ENCODE results near the gene ZC3H8. TPM values are rescaled to one million over a fixed set of nuclear protein-coding genes. Genes with fewer than 3 reads are reported as not detected.

Gene ZC3H8
- total RNA-seq, 1 donor from 2014 or later, result 7.3 TPM

DNA sequence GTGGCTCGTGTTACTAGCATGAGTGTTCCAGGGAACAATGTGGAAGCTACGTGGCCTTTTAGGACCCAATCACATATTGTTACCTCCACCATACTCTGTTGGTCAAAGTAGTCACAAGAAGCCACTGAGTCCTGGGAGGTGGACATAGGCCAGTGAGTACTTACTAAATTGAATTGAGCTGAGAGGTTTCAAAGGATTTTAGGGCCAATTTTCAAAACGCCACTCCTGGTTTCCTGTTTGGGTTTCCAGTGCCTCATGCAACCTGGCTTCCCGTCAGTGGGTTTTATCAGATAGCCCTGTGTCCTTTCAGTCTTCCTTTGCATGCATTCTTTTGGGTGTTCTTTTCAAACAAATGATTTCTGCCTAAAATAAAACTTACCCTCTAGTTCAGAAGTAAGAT lies 60.4 kb downstream of the ZC3H8 start:
- DNase-seq, result no peak

DNA sequence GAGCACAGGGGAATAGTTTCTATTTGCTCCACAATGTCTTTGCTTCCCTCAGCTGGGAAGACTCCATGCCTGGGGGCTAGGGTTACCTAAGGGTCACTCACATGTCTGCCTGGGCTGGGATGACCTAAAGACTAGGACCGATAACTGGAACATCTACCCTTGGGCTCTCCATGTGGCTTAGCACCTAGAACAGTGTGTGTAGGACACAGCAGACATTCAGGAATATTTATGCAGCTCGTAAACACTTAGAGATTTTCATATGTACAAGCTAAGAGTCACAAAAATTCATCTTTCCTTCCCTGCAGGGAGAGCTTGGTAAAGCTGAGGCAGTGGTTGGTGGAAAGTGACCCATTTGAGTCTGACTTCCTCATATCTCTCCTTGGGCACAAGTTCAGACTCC lies 60.8 kb downstream of the ZC3H8 start:
- DNase-seq, result no peak

DNA sequence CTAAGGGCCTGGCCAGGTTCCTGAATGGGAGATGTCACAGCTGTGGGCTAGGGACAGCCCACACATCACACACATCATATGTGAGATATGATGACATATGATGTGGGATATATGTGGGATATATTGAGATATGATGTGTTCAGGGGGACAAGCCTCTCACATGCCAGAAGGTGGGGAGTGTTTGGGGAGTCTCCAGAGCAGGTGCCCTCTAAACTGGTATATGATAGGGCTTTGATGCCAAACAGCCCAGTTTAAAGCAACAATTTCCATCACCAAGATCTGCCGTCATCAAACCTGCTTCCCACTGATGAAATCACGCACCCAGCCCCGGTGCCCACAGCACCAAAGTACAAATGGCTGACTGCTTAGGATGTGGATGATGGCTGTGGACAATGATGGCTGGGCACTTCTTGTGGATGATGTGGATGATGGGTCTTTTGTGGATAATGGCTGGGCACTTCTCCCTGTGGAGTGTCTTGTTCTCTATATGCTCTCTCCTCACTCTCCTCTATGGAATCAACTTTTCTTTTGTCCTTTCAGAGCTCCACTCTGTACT lies 65.8 kb downstream of the ZC3H8 start:
- no peak for DNase-seq

DNA sequence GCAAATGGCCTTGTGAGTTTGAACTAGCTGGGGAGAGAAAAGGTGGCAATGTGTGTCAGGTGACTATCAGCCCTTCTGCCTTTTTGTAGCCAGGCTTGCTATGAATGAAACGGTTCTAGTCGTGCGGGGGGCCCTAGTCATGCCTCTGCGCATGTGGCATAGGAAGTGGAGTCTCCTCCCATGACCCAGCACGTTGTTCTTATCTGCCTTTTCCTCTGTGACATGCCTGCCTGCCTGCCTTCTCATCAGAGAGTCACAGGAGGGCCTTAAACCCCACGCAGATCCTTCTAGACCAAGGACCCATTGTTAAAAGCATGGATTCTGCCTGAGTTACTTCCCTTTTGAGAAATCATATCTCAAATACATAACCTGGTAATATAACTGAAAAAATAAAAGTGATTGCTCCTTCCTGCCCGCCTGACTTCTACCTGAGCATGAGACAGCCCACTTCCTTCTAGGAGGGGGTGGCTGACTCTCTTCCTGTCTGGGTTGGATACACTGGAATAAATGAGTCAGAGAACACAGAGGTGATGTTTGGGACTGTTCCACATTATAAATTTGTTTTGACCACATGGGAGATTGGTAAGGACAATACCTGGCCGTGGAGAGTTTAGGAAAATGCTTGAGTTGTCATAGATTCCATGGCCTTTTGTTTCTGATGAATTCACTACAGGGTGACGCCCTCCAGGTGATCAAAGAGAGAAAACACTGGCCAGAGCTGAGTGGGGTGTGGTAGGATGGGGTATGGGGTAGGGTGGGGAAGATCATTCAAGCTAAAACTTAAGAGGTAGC lies 66.8 kb downstream of the ZC3H8 start:
- DNase-seq, result peak; percentile 82

GRCh38 chr2:112187046-112187715 lies 67.7 kb downstream of the ZC3H8 start:
- no peak for DNase-seq

DNA sequence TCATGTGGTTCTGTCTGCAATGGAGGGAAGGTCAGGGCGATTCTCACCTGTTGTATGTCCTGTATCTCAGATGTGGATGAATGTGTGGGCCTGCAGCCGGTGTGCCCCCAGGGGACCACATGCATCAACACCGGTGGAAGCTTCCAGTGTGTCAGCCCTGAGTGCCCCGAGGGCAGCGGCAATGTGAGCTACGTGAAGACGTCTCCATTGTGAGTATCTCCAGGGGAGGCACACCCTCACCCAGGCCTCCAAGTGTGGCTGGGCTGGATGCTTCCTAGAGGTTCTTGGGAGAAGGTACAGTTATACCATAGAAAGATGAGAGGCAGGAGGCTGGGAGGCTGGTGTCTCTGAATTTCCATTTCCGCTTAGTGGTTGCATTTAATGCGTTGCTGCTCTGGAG lies 69.7 kb downstream of the ZC3H8 start:
- DNase-seq, result no peak

DNA sequence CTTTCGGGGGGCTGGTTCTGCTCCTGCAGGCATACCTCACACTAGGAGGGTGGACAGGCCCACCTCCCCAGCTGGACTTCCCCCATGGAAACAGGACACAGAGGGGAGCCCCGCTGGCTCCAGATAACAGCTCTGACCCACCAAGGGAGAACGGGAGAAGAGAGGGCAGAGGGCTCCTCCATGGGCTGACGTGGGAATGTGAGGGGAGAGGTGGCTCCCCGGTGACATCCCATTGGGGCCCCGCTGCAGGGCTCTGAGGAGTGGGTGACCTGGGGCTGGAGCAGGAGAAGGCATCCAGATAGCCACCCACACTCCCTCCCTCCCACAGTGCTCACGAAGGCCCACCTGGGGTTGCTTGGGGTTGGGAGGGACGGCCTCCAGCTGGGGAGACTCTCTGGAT lies 70.7 kb downstream of the ZC3H8 start:
- DNase-seq, result no peak

- DNase-seq, result no peak
Measured at GRCh38 chr2:112183327-112184025, 71.4 kb downstream of the ZC3H8 start.

- no peak for DNase-seq
Measured at GRCh38 chr2:112182581-112183034, 72.2 kb downstream of the ZC3H8 start.

GRCh38 chr2:112181571-112182290 lies 73.1 kb downstream of the ZC3H8 start:
- DNase-seq, result no peak

DNA sequence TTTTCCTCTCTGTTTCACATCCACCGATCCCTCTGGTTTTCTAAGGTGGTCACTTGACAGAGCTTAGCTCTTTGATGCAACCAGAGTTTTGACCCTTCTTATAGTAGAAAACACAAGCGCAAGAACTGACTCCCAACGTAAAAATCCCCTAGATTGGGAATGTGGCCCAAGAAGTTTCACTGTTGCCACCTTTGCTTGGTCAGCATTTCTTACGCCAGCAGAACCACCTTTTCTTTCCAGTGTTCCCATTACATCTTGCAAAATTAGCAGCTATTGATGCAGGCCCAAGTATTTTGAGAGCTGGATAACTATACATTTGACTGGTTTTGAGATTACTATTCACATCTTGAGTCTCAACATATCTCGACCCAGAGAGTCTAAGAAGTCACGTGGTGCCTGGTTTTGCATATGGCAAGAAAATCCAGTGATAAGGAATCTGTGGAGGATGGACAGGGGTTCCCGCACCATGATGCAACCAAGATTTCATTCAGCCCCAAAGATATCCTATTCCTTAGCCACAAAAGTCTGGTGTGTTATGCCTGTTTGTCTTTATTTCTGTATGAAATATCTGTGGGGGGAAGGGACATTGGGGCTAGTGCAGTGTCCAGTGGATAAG lies 78.8 kb downstream of the ZC3H8 start:
- no peak for DNase-seq

DNA sequence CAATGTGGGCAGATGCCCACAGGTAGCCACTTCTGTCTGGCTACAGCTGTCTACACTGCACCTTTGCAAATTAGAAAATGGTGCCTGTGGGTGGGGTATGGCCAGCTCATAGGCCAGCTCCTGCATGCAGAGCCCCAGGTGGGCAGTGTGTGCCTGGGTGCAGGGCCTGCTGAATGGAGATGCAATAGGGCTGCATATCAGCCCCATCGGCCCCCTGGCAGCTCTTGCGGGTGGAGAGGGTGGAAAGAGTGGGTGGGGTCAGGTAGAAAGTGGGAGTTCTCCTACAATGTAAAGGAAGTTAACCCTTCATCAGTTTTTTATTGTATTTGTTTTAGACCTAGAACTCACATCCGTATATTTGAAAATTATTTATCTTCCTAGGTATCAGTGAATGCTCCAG lies 79.5 kb downstream of the ZC3H8 start:
- no peak for DNase-seq

DNA sequence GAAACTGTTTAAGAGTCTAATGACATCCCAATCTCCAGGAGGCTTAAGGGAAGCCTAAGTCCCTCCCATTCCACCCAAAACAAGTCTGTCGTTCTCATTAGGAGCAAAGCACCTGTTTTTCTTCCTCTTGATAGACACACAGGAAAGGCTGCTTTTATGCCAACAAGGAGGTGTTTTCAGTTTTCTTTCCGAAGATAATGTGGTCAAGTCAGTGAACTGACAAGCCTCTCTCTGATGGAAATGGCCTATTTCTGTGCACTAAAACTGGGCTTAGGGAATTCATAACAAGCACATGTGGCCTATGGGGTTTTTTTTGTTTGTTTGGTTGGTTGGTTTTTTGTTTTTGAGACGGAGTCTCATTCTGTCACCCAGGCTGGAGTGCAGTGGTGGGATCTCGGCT lies 80.5 kb downstream of the ZC3H8 start:
- DNase-seq, result no peak

DNA sequence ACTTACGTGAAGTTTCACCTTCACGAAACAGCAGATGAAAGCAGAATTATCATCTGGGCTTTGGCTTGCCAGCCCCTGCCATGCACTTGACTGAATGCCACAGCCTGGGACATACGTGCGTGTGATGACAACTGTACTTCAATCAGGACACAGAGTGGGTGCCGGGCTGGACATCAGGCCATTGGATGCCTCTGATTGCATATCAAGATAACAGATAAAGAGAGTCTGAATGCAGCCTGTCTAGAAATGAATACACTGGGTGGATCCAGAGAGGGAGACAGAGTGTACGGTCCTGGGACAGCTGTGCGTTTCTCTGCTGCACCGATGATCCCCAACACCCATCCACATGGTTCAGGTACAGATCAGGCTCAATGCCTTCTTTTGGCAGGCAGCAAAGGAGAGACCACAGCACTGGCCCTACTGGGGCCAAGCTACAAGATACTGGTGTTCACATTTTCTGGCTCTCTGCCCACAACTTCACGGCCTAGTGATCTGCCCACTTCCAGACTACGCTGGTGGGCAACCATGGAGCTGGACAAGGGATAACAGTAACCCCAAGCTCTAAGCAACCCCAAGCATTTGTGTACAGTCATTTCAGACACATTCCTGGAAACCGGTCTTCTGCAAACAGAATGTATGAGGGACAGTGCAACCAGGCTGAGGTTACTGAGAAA lies 81.1 kb downstream of the ZC3H8 start:
- DNase-seq, result no peak

GRCh38 chr2:112170495-112170894 lies 84.3 kb downstream of the ZC3H8 start:
- no peak for DNase-seq

DNA sequence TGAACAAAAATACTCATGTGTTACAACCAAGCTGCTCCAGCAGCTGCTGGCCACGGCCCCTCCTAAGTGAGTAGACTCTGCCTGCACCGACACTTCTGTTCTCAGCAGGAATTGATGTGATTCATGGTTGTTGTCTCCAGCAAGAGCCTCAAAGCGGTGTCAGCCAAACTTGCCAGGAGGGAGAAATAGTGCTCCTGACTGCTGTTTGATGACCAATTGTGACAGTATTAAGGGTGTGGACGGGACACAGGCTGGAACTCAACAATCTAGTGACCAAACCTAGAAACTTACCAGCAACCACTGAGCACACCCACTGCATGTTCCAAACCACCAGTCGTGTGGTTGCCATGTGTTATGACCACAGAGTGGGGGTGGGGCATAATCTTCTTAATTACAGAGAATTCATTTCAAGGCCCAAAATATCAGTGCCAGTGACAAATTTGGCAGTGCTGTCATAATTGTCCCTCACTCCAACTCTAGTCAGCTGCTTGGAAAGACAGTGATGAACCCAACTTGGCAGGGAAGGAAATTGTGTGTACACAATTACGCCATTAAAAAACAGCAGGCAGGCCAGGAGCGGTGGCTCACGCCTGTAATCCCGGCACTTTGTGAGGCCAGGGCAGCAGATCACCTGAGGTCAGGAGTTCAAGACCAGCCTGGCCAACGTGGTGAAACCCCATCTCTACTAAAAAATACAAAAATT lies 86.3 kb downstream of the ZC3H8 start:
- no peak for DNase-seq

GRCh38 chr2:112166806-112167499 lies 87.9 kb downstream of the ZC3H8 start:
- DNase-seq, result no peak

DNA sequence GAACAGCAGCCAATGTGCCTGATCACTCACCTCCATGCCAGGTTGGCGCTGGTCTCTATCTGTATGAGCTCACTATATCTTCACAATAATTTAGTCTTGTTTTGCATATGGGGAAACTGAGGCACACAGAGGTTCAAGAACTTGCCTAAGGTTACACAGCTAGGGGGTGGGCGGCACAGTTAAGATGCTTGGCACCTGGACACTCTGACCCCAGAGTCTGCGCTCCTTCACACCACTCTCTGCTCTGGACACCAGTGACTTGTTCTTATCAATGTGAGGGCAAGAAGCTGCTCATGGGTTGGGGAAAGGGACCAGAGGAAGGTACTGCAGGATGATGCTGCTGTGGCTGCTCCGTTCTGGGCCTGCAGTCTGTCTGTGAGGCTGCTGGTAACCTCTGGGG lies 89.5 kb downstream of the ZC3H8 start:
- DNase-seq, result no peak

- no peak for DNase-seq
Measured at GRCh38 chr2:112164876-112165275, 90.0 kb downstream of the ZC3H8 start.

DNA sequence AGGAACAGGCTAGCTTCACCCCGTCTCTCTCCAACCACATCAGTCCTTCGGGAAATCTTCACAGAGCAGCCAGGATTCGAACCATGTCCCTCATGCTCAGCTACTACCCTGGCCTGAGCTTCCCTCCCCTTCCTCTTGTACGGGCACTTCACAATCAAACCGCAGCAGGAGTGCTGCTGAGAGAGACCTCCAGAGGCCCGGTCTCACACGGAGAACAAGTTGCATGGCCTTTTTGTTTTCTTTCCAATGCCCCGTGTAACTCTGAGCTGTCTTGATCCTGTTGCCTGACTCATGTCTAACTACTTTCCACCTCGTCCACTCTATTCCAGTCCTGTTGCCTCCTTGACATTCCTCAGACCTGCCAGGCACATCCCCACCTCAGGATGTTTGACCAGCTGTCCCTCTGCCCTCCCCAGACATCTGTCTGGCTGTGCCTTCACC lies 91.3 kb downstream of the ZC3H8 start:
- no peak for DNase-seq
